Measurements from ENCODE around the gene CETP. TPM values are rescaled to one million over a fixed set of nuclear protein-coding genes. Genes with fewer than 3 reads are reported as not detected.

CETP gene
- total RNA-seq, 4 donors from 2014 or later: 0.52 to 0.79 TPM; not detected in 2

- no peak for DNase-seq (ENCODE audit: low spot score in 2 of 2)
- WGBS, 2 donors: 45% methylated on average over 2 of the region's 2 CpGs
- TF ChIP-seq POLR2A (IDR thresholded peaks at IDR 0.05) (no peak), CTCF (IDR thresholded peaks at IDR 0.05) (no peak)
- intact Hi-C loops (cut with DNase I; ENCODE audit: low total_unique reads): no loop called here
- H3K4me3 ChIP-seq (ENCODE audit: low read depth, poor library complexity, severe bottlenecking): no peak overlapping the region
Measured at GRCh38 chr16:56944954-56945839, 16.6 kb upstream of the CETP start.

GRCh38 chr16:56945847-56946527, 15.8 kb upstream of the CETP start:
- H3K4me3 ChIP-seq (ENCODE audit: low read depth, poor library complexity, severe bottlenecking): no peak overlapping the region
- intact Hi-C loops (cut with DNase I; ENCODE audit: low total_unique reads): no loop called here
- 78 to 79% methylated on average over 12 of the region's 12 CpGs for WGBS, 2 donors
- DNase-seq (ENCODE audit: low spot score in 2 of 2): no peak
- no peak for TF ChIP-seq CTCF (IDR thresholded peaks at IDR 0.05)

- intact Hi-C loops (cut with DNase I; ENCODE audit: low total_unique reads): no loop called here
- WGBS, 2 donors: 74 to 78% methylated on average over 10 of the region's 10 CpGs
- no peak for TF ChIP-seq CTCF (IDR thresholded peaks at IDR 0.05)
- no peak for TF ChIP-seq POLR2A (IDR thresholded peaks at IDR 0.05)
- DNase-seq (ENCODE audit: low spot score in 2 of 2): no peak
- no peak overlapping the region for H3K4me3 ChIP-seq (ENCODE audit: low read depth, poor library complexity, severe bottlenecking)
Measured at GRCh38 chr16:56946767-56947603, 14.8 kb upstream of the CETP start.

- WGBS, 2 donors: 90% methylated on average over 2 of the region's 2 CpGs
- DNase-seq (ENCODE audit: low spot score in 2 of 2): no peak
- TF ChIP-seq POLR2A (IDR thresholded peaks at IDR 0.05): no peak
- TF ChIP-seq CTCF (IDR thresholded peaks at IDR 0.05): no peak
- no peak overlapping the region for H3K4me3 ChIP-seq (ENCODE audit: low read depth, poor library complexity, severe bottlenecking)
- intact Hi-C loops (cut with DNase I; ENCODE audit: low total_unique reads): no loop called here
Measured at GRCh38 chr16:56947604-56947995, 14.2 kb upstream of the CETP start.

- no peak overlapping the region for H3K4me3 ChIP-seq (ENCODE audit: low read depth, poor library complexity, severe bottlenecking)
- TF ChIP-seq POLR2A (IDR thresholded peaks at IDR 0.05) (no peak), CTCF (IDR thresholded peaks at IDR 0.05) (no peak)
- WGBS, 2 donors: 98% methylated on average over 6 of the region's 6 CpGs
- DNase-seq (ENCODE audit: low spot score in 2 of 2): no peak
- intact Hi-C loops (cut with DNase I; ENCODE audit: low total_unique reads): no loop called here
Measured at GRCh38 chr16:56948234-56948633, 13.5 kb upstream of the CETP start.

All from lower leg skin (tissue), 4 donors.